OCI-LY7 (cell line): ENCODE data around the gene CDH15. TPM values are rescaled to one million over a fixed set of nuclear protein-coding genes. Genes with fewer than 3 reads are reported as not detected.

ENCODE experiments used
- BruUV-seq: library from RNA; stranded (reverse); fragments of 400-500 nt; replicated peaks from 2 replicates; lab custom pipeline; 2021; lab: Mats Ljungman, UMichigan
- CTCF ChIA-PET: fragments of 300-600 bp; sonication (Branson Sonifier 250); formaldehyde crosslinking; loops from one replicate; lab custom pipeline; 2022; ENCODE audit warnings: antibody characterized with exemption; ENCODE audit not compliant: unreplicated experiment; lab: Charles Lee
- POLR2A ChIA-PET: fragments of 300-600 bp; sonication (Branson Sonifier 250); formaldehyde crosslinking; loops from one replicate; lab custom pipeline; 2022; ENCODE audit warnings: antibody characterized with exemption; lab: Charles Lee
- DNase-seq: peaks from one replicate; pipeline ENCODE4 v3.0.0-alpha.2; 2015; ENCODE audit warnings: low spot score
- H2AFZ ChIP-seq: fragments of 200-600 bp; sonication (generic), shearing (Covaris generic); 2 replicates; pipeline ENCODE4 v1.6.1; 2014; ENCODE audit warnings: mild to moderate bottlenecking, antibody characterized with exemption, low read length, moderate library complexity
- H3K27ac ChIP-seq: fragments of 200-600 bp; sonication (generic); 2 replicates; pipeline ENCODE4 v1.5.1; 2014; ENCODE audit warnings: mixed run types, low read depth, mild to moderate bottlenecking, moderate library complexity, low read length, inconsistent platforms; ENCODE audit not compliant: poor library complexity, severe bottlenecking
- H3K36me3 ChIP-seq: fragments of 200-600 bp; sonication (generic); 2 replicates; pipeline ENCODE4 v1.6.1; 2014; ENCODE audit warnings: mild to moderate bottlenecking, antibody characterized with exemption, low read length, moderate library complexity, mixed read lengths; ENCODE audit not compliant: insufficient read depth
- H3K4me1 ChIP-seq: fragments of 200-600 bp; sonication (generic); 2 replicates; pipeline ENCODE4 v1.5.1; 2014; ENCODE audit warnings: mild to moderate bottlenecking, low read length; ENCODE audit not compliant: insufficient read depth, poor library complexity, severe bottlenecking
- H3K4me2 ChIP-seq: fragments of 200-600 bp; sonication (generic); 2 replicates; pipeline ENCODE4 v1.6.1; 2014; ENCODE audit warnings: mild to moderate bottlenecking, low read length
- H3K4me3 ChIP-seq: fragments of 200-600 bp; sonication (generic); 2 replicates; pipeline ENCODE4 v1.5.1; 2014; ENCODE audit warnings: mild to moderate bottlenecking, low read depth, low read length; ENCODE audit not compliant: poor library complexity, severe bottlenecking
- H3K79me2 ChIP-seq: fragments of 200-600 bp; sonication (generic); 2 replicates; pipeline ENCODE4 v1.6.1; 2016; ENCODE audit warnings: low read depth, mild to moderate bottlenecking, low read length, moderate library complexity, mixed read lengths; ENCODE audit not compliant: insufficient read depth
- H3K9me2 ChIP-seq: fragments of 200-600 bp; sonication (generic); 2 replicates; pipeline ENCODE4 v1.6.1; 2016; ENCODE audit warnings: mild to moderate bottlenecking, low read length, mixed read lengths; ENCODE audit not compliant: insufficient read depth
- H3K9me3 ChIP-seq: fragments of 200-600 bp; sonication (generic); 2 replicates; pipeline ENCODE4 v1.6.1; 2014; ENCODE audit warnings: mild to moderate bottlenecking, mixed run types, low read length, mixed read lengths
- H4K20me1 ChIP-seq: fragments of 200-600 bp; sonication (generic); 2 replicates; pipeline ENCODE4 v1.6.1; 2014; ENCODE audit warnings: mild to moderate bottlenecking, antibody characterized with exemption, low read length, moderate library complexity, mixed read lengths; ENCODE audit not compliant: insufficient read depth
- EZH2phosphoT487 ChIP-seq: fragments of 200-600 bp; sonication (generic); IDR thresholded peaks from 2 replicates; pipeline ENCODE4 v1.6.1; 2018; ENCODE audit warnings: low read depth, borderline replicate concordance, mild to moderate bottlenecking, mixed run types, antibody characterized with exemption, low read length, moderate library complexity, mixed read lengths
- intact Hi-C: fragments of 100-400 bp; cut with micrococcal nuclease; formaldehyde crosslinking; loops from one replicate; pipeline ENCODE4 v1.10.0; 2022; ENCODE audit not compliant: unreplicated experiment
- total RNA-seq, 2 experiments: library from RNA; depleted of rRNA in 1 of 2; stranded (reverse); fragments of >200 nt in 1 of 2; shearing (Covaris generic) in 1 of 2; gene quantifications; 2 replicates each; pipeline ENCODE4 v1.2.3, GENCODE V29; 2014 to 2022
- TF ChIP-seq, protein P1 (sequence below): fragments of 200-600 bp; sonication (generic); conservative IDR thresholded peaks from 2 replicates; pipeline ENCODE4 v1.5.1; 2014; ENCODE audit warnings: mild to moderate bottlenecking, antibody characterized with exemption, low read length, moderate library complexity, mixed read lengths

The CDH15 gene
- total RNA-seq, 2 experiments from 2014 or later, result not detected

DNA sequence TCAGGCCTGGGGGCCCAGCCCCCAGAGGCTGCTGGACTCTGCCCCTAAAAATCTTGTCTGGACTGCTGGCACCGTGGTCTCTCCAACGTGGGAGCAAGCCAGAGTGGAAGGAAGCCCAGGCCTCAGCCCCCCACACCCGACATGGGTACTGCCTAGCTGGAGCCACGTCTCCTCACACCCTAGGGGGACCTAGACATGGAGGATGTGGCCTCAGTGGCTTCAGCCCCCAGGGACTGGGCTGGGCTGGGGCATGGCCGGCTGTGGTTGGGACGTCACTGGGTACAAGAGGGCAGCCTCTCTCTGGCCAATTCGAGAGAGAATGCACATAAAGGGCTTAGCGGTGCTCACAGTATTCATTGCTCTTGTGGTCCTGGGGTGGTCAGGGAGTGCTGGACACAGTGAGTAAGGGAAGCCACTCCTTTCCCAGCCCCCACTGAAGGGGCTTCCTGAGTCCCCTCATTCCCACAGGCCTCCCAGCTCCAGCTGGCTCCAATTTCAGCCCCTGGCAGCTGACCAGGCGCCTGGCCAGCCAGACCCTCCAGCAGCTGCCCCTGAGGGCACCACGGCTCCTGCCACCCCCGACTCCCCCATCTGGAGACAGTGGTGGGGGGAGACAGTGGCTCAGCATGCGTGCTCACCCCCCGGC is 1.1 kb downstream of the CDH15 start:
- no TSS peak for BruUV-seq
- no peak overlapping the region for H2AFZ ChIP-seq
- no peaks in the 10 kb centered on the region for H4K20me1 ChIP-seq
- TF ChIP-seq EZH2phosphoT487, result no peak
- TF ChIP-seq, protein P1, sequence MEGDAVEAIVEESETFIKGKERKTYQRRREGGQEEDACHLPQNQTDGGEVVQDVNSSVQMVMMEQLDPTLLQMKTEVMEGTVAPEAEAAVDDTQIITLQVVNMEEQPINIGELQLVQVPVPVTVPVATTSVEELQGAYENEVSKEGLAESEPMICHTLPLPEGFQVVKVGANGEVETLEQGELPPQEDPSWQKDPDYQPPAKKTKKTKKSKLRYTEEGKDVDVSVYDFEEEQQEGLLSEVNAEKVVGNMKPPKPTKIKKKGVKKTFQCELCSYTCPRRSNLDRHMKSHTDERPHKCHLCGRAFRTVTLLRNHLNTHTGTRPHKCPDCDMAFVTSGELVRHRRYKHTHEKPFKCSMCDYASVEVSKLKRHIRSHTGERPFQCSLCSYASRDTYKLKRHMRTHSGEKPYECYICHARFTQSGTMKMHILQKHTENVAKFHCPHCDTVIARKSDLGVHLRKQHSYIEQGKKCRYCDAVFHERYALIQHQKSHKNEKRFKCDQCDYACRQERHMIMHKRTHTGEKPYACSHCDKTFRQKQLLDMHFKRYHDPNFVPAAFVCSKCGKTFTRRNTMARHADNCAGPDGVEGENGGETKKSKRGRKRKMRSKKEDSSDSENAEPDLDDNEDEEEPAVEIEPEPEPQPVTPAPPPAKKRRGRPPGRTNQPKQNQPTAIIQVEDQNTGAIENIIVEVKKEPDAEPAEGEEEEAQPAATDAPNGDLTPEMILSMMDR, result no peak
- no peaks in the 10 kb centered on the region for H3K9me3 ChIP-seq
- H3K4me1 ChIP-seq, result peaks cover 20% of the 10 kb centered on the region
- no peaks in the 10 kb centered on the region for H3K9me2 ChIP-seq
- no peaks in the 10 kb centered on the region for H3K36me3 ChIP-seq
- no peak overlapping the region for H3K27ac ChIP-seq
- no peak overlapping the region for H3K4me2 ChIP-seq
- intact Hi-C loops, result loop anchor here (5.0 kb wide), 1 partner anchor 435 kb away; no protein-coding TSS in a partner anchor
- no peak overlapping the region for H3K4me3 ChIP-seq
- CTCF ChIA-PET, result no interaction called here
- H3K79me2 ChIP-seq, result no peaks in the 10 kb centered on the region
- POLR2A ChIA-PET, result no interaction called here
- no peak for DNase-seq

DNA sequence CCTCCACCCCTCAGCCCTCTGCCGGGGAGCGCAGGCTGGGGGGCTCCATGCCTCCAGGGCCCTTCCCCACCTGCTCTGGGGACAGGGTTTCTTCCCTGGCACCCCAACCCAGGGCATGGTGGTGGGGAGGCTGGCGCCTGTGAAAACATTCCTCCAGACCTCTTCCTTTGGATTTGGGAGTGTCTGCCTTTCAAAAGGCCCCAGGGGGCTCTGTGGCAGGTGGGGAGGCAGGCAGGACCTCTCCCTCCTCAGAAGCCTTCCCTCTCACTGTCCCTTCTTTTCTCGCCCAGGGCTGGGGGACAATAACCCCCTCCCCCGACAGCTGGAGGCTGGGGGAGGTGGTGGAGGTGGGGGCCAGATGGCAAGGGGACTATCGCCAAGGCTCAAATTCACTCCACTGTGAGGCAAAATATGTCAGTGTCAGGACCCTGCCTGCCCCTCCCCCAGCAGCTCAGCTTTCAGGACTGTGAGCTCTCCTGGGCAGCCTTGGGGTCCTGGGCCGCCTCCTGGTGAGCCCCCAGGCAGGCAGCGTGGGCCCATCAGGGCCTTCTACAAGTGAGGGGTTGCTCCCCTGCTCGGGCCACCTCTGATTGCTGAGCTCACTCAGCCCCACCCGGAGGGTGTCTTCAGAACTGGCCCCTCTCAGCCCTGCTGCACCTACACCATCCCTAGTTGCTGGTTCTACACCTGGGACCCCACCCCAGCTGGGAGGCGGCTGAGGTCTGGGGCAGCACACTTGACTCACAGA is 1.8 kb downstream of the CDH15 start:
- DNase-seq, result no peak
- ChIA-PET POLR2A (interaction anchor here (0.5 kb wide), 1 partner anchor 372 kb away, joined by 4 read pairs; no protein-coding TSS in a partner anchor), CTCF (no interaction called here)
- BruUV-seq, result no TSS peak
- H4K20me1 ChIP-seq, result no peaks in the 10 kb centered on the region
- no peaks in the 10 kb centered on the region for H3K36me3 ChIP-seq
- no peaks in the 10 kb centered on the region for H3K9me2 ChIP-seq
- H3K4me2 ChIP-seq, result no peak overlapping the region
- H3K27ac ChIP-seq, result no peak overlapping the region
- TF ChIP-seq EZH2phosphoT487, result no peak
- TF ChIP-seq, protein P1, result no peak
- no peak overlapping the region for H2AFZ ChIP-seq
- no peaks in the 10 kb centered on the region for H3K79me2 ChIP-seq
- no peaks in the 10 kb centered on the region for H3K9me3 ChIP-seq
- peaks cover 15% of the 10 kb centered on the region for H3K4me1 ChIP-seq
- intact Hi-C loops, result loop anchor here (5.0 kb wide), 1 partner anchor 436 kb away; no protein-coding TSS in a partner anchor
- no peak overlapping the region for H3K4me3 ChIP-seq
